ENCODE measurements around the gene LSP1.

LSP1 gene

GRCh38 chr11:1893581-1894359 lies 40.9 kb downstream of the LSP1 start:
- no peak for DNase-seq

DNA sequence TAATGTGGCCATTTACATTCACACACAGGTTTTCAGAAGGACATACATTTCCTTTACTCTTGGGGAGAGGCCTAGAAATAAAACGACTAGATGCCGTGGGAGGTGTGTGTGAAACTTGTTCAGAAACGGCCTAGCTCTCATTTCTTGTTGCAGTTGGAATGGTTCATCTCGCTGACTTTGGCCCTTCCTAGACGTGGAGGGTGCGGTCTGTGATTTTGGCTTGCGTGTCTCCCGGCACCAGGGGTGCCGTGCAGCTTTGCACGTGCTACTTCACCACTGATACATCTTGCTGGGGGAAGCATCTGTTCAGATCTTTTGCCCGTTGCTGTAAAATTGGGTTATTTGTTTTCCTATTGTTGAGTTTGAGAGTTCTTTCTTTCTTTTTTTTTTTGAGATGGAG lies 41.9 kb downstream of the LSP1 start:
- no peak for DNase-seq

GRCh38 chr11:1896468-1896867 lies 43.6 kb downstream of the LSP1 start:
- DNase-seq, result no peak

DNA sequence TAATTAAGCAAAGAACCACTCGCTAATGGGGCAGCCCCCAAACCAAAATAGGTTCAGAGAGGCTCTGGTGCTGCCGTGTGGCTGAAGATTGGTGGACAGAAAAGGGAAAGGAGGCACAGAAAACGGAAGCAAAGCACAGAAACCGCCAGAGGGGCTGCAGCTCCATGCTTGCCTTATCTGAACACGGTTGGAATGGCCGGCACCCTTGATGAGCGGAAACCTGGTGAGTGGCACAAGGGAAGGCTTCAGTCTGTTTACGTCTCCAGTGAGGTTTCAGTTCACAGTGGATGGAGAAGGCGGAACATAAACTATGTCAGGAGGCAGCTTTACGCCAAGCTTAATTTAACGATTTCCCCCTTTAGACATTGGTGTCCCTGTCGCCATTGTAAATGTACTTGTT lies 44.0 kb downstream of the LSP1 start:
- DNase-seq, result no peak

GRCh38 chr11:1899090-1899489 lies 46.2 kb downstream of the LSP1 start:
- DNase-seq, result no peak

DNA sequence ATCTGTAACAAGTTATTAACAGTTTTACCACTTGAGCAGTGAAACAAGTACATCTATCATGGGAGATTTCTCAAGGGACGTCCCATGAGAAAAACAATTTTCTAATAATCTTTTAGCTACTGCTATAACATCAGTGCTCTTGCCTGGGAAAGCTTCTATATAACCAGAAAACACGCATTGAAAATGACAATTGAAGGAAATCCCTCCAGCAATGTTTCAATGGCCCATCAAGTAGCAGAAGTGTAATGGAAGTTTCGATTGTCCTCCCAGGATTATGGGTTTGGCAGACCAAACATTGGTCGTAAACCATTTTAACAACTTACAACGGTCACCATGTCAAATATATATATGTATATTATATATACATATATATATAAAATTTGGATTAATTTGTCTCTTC lies 46.8 kb downstream of the LSP1 start:
- DNase-seq, result no peak

DNA sequence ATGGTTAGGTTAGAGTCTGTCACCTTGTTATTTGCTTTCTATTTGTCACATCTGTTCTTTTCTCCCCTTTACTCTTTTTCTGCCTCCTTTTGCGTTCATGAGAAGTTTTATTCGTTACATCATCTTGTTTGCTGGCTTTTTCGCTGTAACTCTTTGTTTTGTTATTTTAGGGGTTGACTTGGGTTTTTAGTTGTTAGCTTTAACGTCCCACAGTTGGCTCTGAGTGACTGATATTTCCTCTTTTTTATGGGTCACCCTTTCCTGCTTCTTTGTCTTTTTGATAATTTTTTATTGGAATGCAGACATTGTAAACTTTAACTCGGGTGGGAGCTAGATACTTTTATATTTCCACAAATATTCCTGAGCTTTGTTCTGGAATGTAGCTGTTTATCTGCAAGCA lies 53.3 kb downstream of the LSP1 start:
- DNase-seq, result no peak

GRCh38 chr11:1906611-1907423 lies 53.9 kb downstream of the LSP1 start:
- DNase-seq, result no peak

DNA sequence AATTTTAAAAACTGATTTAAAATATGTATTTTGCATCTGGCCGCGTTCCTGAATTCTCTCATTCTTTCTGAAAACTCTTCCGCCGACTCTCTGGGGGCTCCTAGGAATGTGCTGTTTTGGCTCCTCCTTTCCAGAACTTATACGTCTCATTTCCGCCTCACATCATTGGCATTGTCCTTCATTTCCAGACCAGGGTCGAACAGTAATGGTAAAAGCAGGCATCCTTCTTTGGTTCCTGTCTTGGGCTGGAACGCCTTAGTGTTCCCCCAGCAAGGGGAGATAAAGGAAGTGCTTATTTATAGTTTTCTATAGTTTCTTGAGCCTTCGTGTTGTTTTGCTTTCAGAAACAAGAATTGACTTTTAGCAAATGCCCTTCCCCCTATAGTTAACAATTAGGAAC lies 55.7 kb downstream of the LSP1 start:
- DNase-seq, result no peak

DNA sequence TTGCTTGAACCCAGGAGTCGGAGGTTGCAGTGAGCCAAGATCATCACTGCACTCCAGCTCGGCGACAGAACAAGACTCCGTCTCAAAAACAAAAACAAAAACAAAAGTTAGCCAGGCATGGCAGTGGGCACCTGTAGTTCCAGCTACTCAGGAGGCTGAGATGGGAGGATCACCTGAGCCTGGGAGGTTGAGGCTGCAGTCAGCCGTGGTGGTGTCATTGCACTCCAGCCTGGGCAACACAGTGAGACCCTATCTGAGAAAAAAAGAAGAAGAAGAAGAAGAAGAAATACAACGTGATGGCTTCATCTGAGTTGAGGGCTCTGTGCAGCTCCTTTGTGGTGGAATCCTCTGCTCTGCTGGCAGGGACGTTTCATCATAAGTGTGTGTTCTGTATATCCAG lies 56.6 kb downstream of the LSP1 start:
- DNase-seq, result no peak

GRCh38 chr11:1912289-1912878 lies 59.5 kb downstream of the LSP1 start:
- no peak for DNase-seq

GRCh38 chr11:1913271-1914060 lies 60.6 kb downstream of the LSP1 start:
- DNase-seq, result no peak

GRCh38 chr11:1915795-1916131 lies 62.9 kb downstream of the LSP1 start:
- no peak for DNase-seq

DNA sequence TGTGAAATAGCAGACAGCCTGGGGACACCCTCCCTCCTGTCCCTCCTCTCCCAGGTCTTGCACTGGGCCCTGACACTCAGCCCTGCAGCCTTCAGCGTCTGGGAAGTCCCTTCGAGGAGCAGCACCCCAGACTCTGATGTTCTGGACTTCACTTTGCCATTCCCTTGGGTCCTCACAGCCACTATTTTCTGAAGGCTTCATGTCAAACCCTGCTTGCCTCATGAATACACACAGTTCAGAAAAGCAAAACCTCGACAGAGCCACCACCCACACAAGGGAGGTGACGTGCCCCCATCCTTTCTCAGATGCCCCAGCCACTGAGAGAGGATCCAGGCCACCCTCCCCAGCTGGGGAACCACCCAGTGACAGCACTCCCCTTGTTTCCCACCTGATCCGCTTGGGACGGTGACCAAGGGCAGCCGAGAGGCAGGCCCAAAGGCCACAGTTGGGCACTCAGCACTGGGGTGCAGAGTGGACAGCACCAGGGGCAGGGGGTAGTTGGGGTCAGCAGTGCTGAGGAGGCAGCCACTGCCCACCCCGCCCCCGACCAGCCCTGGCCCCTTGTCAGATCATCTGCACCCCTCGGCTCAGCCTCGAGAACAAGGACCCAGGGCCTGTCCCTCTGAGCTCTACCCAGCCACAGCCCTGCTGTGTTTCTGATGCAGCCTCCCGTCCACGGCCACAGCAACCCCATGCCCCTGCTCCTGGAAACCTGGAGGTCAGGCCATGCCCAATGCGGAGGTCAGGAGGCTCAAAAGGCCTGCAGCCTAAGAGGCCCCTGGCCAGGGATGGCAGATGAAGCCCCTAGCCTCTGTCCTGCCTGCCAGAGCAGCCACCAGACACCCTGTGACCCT lies 63.5 kb downstream of the LSP1 start:
- no peak for DNase-seq

GRCh38 chr11:1916986-1917522 lies 64.2 kb downstream of the LSP1 start:
- no peak for DNase-seq

DNA sequence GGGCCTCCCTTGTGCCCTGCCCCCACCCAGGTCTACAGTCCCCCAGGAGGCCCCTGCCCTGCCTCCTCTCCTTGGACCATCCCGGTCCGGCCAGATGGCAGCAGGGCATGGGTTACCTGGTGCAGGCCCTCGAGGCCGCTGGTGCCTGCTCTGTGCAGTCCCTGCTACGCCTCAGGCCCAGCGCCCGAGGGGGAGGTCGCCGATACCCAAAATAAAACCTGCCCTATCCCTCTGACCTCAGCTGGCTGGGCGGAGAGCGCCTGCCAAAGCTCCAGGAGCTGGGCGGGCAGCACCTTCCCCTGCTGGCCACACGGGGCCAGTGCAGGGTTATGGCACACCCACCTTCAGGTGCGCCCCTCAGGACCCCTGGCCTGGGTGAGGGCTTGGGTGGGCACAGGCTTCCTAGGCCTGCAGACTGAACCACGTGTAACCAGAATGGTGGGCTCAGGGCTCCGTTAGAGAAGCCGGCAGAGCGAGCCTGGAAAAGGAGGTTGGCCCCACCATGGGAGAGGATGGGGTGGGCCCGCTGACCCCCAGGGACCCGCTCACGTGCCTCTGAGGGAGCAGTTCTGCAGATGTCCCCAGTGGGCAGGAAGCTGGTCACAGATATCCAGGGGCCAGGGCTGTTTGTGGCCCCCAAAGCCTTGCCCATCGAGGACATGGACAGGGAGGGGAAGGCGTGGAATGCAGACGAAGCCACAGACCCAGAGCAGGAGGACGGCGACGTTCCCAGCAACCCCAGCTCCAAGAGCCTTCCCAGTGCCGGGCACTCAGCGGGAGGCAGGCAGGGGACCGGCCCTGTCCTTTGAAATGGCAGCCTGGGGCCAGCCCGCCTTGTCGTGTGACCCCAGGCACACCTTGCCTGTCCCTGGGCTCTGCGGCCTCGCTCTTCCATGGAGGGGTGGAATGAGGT lies 64.9 kb downstream of the LSP1 start:
- no peak for DNase-seq

DNA sequence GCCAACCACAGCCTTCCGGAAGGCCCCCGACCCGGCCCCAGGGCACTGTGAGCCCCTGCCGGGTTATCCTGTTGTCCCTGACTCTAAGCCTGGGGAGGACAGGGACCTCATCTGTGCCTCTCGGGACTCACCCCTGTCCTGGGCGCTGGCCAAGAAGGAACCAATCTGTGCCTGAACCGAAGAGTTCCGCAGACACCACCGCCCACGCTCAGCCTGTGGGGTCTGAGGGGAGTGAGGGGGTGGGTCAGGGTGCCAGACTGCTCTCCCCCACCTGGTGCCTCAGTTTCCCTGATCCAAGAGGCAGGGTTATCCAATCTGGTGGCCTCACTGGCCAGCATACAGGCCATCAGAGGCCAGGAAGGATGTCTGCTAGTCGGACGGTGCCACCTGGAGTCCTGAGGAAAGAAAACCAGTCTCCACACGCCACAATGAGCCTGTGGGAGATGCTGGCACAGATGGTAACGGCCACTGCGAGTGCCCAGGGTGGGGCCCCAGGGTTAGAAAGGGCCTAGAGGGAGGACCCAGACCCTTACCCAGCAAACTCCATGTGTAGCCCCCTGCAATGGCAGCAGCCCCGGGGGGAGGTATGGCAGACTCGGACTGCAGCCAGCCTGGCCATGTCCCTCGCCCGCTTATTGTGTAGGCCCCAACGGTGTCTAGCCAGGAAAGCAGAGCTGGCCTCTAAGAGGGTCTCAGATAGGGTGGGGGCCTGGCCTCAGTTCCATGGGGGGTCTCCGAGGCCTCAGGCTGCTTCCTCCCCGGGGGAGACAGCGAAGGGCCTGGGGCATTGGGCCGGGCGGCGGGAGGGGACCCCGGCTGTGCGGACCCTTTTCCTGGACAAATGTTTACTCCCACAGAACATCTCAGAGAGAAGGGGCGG lies 65.8 kb downstream of the LSP1 start:
- no peak for DNase-seq

DNA sequence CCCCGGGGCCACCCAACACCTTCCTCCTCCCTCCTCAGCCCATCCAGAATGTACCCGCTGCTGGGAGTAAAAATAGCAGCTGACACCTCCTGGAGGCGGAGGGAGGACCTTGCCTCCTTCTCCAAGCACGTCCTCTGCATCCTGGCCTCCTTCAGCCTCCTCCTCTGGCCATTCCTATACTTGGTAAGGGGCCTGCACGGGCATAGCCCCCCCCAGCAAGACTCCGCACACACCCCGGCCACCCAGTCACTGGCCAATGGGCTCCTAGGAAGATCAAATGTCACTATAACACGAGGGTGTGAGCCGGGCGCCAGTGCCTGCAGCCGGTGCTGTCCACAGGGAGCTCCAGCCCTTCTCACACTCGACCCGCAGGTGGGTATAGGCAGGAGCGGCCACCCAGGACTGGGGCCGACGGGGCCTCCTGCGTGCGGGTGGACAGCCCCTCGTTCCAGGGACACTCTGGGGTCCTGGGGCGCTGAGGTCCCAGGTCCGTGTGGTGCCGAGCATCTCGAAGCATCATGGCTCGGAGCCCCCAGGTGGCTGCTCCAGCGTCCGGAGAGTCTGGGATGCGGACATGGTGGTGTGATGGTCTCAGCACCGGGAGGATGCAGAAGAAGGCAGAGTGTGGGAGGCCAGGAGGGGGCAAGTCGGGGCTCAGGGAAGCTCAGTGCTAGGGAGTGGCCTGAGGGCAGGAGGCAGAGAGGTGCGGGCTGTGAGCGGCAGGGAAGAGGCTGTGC lies 66.7 kb downstream of the LSP1 start, which contains the start of gene TNNT3:
TSS of gene TNNT3 (plus strand) at position 313 of the 737 bp plus-strand sequence. CDS start 3,172 bp downstream, outside the sequence.
- DNase-seq, result no peak

All from activated CD4-positive, alpha-beta T cell treated with anti-CD3 and anti-CD28 coated beads for 1 hour (primary cell).